Measurements from ENCODE around the gene SMARCA1. TPM values are rescaled to one million over a fixed set of nuclear protein-coding genes. Genes with fewer than 3 reads are reported as not detected.

Gene SMARCA1
- total RNA-seq, 1 experiment from 2014 or later: 46.1 TPM

DNA sequence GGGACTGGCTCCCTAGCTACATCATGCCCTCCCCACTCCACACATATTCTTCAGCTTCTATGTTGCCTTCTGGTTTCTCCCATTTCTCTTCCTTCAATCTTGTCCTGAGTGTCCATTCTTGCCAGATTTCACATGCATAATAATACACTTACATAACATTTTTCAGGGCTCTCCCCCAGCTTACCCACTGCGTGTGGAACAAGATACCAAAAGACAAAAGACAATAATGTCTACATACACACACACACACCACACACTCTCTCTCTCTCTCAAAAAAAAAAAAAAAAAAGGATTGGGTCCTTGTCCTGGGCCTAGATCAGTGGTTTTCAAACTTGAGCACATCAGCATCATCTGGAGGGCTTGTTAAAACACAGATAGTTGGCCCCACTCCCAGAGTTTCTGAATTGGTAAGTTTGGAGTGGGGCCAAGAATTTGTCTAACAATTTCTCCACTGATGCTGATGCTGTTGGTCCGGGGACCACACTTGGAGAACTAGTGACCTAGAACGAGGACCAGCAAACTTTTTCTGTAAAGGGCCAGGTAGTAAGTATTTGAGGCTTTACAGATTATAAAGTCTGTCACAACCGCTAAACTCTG is 6.5 kb upstream of the SMARCA1 start:
- no peaks in the 10 kb centered on the region; the same call in none of the 2 replicates for H3K27me3 Mint-ChIP-seq (ENCODE audit: low read depth)
- POLR2A ChIA-PET: interaction anchor here (0.6 kb wide), 1 partner anchor 775 kb away, joined by 3 read pairs; no protein-coding TSS in a partner anchor
- H3K4me3 Mint-ChIP-seq: no peak overlapping the region
- CTCF ChIA-PET: no interaction called here
- no peaks in the 10 kb centered on the region for H3K9me3 Mint-ChIP-seq
- no peaks in the 10 kb centered on the region for H3K36me3 Mint-ChIP-seq
- H3K4me1 Mint-ChIP-seq: no peaks in the 10 kb centered on the region
- TF ChIP-seq, protein P1, sequence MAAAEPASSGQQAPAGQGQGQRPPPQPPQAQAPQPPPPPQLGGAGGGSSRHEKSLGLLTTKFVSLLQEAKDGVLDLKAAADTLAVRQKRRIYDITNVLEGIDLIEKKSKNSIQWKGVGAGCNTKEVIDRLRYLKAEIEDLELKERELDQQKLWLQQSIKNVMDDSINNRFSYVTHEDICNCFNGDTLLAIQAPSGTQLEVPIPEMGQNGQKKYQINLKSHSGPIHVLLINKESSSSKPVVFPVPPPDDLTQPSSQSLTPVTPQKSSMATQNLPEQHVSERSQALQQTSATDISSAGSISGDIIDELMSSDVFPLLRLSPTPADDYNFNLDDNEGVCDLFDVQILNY (CRISPR knock-in tag; IDR thresholded peaks at IDR 0.05): no peak
- no peak for TF ChIP-seq GABPB1 (CRISPR knock-in tag; IDR thresholded peaks at IDR 0.05)
- no peak for TF ChIP-seq SMAD4 (CRISPR knock-in tag; IDR thresholded peaks at IDR 0.05)
- TF ChIP-seq ZNF317 (CRISPR knock-in tag; IDR thresholded peaks at IDR 0.05; ENCODE audit: borderline replicate concordance, low read depth): no peak
- no peak for TF ChIP-seq JUN (CRISPR knock-in tag; IDR thresholded peaks at IDR 0.05)
- TF ChIP-seq ZNF232 (CRISPR knock-in tag; IDR thresholded peaks at IDR 0.05): no peak
- TF ChIP-seq MYBL2 (CRISPR knock-in tag; IDR thresholded peaks at IDR 0.05): no peak
- H3K27ac Mint-ChIP-seq: no peak overlapping the region
- ATAC-seq (no peak), DNase-seq (ENCODE audit: low spot score) (no peak)

DNA sequence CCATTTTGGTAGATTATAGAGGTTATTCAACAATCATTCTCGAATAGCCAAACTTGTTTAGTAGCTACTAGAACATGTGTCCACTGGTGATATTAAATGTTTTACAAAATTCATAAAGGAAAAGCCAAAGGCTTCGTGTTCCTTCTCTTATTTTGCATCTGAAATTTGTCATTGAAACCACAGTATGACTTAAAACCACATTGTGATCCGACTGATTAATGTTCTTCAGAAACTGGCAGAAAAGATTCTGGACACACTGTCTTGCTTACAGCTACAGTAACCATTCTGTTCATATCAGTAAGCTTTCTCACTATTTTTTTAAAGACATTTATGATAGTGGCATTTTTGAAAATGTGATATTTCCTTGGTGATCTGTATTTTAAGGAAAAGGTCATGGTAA is 2.6 kb upstream of the SMARCA1 start:
- POLR2A ChIA-PET: no interaction called here
- peaks cover 3% of the 10 kb centered on the region; the same call in 1 of the 2 replicates for H3K27me3 Mint-ChIP-seq (ENCODE audit: low read depth)
- DNase-seq (ENCODE audit: low spot score) (no peak), ATAC-seq (no peak)
- H3K36me3 Mint-ChIP-seq: no peaks in the 10 kb centered on the region
- TF ChIP-seq, protein P2, sequence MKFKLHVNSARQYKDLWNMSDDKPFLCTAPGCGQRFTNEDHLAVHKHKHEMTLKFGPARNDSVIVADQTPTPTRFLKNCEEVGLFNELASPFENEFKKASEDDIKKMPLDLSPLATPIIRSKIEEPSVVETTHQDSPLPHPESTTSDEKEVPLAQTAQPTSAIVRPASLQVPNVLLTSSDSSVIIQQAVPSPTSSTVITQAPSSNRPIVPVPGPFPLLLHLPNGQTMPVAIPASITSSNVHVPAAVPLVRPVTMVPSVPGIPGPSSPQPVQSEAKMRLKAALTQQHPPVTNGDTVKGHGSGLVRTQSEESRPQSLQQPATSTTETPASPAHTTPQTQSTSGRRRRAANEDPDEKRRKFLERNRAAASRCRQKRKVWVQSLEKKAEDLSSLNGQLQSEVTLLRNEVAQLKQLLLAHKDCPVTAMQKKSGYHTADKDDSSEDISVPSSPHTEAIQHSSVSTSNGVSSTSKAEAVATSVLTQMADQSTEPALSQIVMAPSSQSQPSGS (CRISPR knock-in tag; IDR thresholded peaks at IDR 0.05; ENCODE audit: borderline replicate concordance, low read depth): no peak
- no peak for TF ChIP-seq SMAD4 (CRISPR knock-in tag; IDR thresholded peaks at IDR 0.05)
- no peak for TF ChIP-seq SOX15 (CRISPR knock-in tag; IDR thresholded peaks at IDR 0.05)
- H3K27ac Mint-ChIP-seq: no peak overlapping the region
- CTCF ChIA-PET: interaction anchor here (1.0 kb wide), 1 partner anchor 14 kb away, joined by 3 read pairs; the partner anchor contains the start of gene OCRL
- no peak overlapping the region for H3K4me3 Mint-ChIP-seq
- H3K4me1 Mint-ChIP-seq: no peaks in the 10 kb centered on the region
- peaks cover 5% of the 10 kb centered on the region for H3K9me3 Mint-ChIP-seq

DNA sequence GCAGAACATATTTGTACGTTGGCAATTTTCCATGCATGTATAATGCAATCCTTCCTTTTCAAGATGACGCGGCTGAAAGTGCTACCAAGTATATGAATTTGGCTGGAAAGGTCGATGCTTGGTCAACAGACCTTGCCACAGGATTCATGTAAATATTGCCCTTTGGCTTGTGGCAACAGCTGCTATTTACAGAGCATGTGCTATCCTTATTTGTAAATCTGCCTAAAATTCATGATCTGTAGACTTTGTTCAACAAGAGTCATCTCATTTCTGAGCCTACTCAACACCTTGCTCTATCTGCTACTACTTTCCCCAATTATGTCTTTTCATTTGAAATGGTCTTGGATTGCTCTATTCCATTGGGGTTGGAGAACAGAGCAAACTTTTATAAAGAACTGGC is 1.9 kb upstream of the SMARCA1 start:
- H3K4me1 Mint-ChIP-seq: peaks cover 5% of the 10 kb centered on the region
- no peak overlapping the region for H3K4me3 Mint-ChIP-seq
- TF ChIP-seq MYBL2 (CRISPR knock-in tag; IDR thresholded peaks at IDR 0.05) (no peak), GABPB1 (CRISPR knock-in tag; IDR thresholded peaks at IDR 0.05) (0 out of 2 replicates have a peak, but pooled peaks have one; percentile 59)
- H3K36me3 Mint-ChIP-seq: no peaks in the 10 kb centered on the region
- ATAC-seq (no peak), DNase-seq (ENCODE audit: low spot score) (no peak)
- ChIA-PET POLR2A (no interaction called here), CTCF (no interaction called here)
- peaks cover 5% of the 10 kb centered on the region for H3K9me3 Mint-ChIP-seq
- no peak overlapping the region for H3K27ac Mint-ChIP-seq
- peaks cover 3% of the 10 kb centered on the region; the same call in 1 of the 2 replicates for H3K27me3 Mint-ChIP-seq (ENCODE audit: low read depth)

DNA sequence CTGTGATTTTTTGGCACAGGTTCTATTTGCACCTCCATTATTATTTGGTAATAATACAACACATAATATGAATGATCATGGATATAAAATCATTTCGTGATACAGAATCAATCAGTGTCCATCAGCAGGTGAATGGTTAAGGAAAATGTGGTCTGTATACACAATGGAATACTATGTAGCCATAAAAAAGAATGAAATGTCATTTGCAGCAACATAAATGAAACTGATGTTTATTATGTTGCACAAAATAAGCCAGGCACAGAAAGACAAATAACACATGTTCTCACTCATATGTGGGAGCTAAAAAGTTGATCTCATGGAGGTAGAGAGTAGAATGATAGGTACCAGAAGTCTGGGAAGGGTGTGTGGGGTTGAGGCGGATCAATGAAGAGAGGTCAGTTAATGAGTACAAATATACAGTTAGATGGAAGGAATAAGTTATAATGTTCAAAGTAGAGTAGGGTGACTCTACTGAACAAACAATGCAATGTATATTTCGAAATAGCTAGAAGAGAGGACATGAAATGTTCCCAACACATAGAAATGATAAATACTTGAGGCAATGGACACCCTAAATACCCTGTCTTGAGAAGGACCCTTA is 1.1 kb upstream of the SMARCA1 start:
- ATAC-seq (no peak), DNase-seq (ENCODE audit: low spot score) (no peak)
- peak overlapping the region; percentile 85 for H3K4me3 Mint-ChIP-seq
- TF ChIP-seq ZNF121 (CRISPR knock-in tag; IDR thresholded peaks at IDR 0.05): no peak
- TF ChIP-seq NR3C1 (CRISPR knock-in tag; conservative IDR thresholded peaks at IDR 0.05; ENCODE audit: low read depth): no peak
- TF ChIP-seq NFYB (CRISPR knock-in tag; conservative IDR thresholded peaks at IDR 0.05; ENCODE audit: low read depth): no peak
- no peak for TF ChIP-seq NR1H2 (CRISPR knock-in tag; IDR thresholded peaks at IDR 0.05)
- H3K27ac Mint-ChIP-seq: peak overlapping the region; percentile 94; the same call in 1 of the 2 replicates
- peaks cover 3% of the 10 kb centered on the region; the same call in 1 of the 2 replicates for H3K27me3 Mint-ChIP-seq (ENCODE audit: low read depth)
- peaks cover 5% of the 10 kb centered on the region for H3K9me3 Mint-ChIP-seq
- ChIA-PET POLR2A (no interaction called here), CTCF (no interaction called here)
- H3K36me3 Mint-ChIP-seq: no peaks in the 10 kb centered on the region
- peaks cover 8% of the 10 kb centered on the region for H3K4me1 Mint-ChIP-seq

Measured in WTC11 (cell line).